Fibroblast of the aortic adventitia (primary cell): ENCODE results near the gene NCKAP5. TPM values are rescaled to one million over a fixed set of nuclear protein-coding genes. Genes with fewer than 3 reads are reported as not detected.
A peak's percentile ranks its signal among the peaks of the same experiment; 100 is the strongest.

Experiments used
- DNase-seq: peaks from one replicate; pipeline ENCODE4 v3.0.0-alpha.2; 2010; ENCODE audit warnings: low read depth
- H3K4me3 ChIP-seq: 2 replicates; pipeline ENCODE4 v1.5.1; 2011; ENCODE audit warnings: low read depth, mild to moderate bottlenecking, control low read depth, low read length, moderate library complexity
- total RNA-seq: library from RNA; depleted of rRNA; stranded (reverse); fragments of >200 nt; gene quantifications from 2 replicates; pipeline ENCODE4 v1.2.3, GENCODE V29; 2012; ENCODE audit warnings: low replicate concordance
- TF ChIP-seq, protein P1 (sequence below): IDR thresholded peaks from 2 replicates; pipeline ENCODE4 v1.5.1; 2011; ENCODE audit warnings: mild to moderate bottlenecking, low read length, control low read depth, inconsistent platforms; ENCODE audit not compliant: insufficient read depth

The NCKAP5 gene
- total RNA-seq, 1 donor = 4.4 TPM

DNA sequence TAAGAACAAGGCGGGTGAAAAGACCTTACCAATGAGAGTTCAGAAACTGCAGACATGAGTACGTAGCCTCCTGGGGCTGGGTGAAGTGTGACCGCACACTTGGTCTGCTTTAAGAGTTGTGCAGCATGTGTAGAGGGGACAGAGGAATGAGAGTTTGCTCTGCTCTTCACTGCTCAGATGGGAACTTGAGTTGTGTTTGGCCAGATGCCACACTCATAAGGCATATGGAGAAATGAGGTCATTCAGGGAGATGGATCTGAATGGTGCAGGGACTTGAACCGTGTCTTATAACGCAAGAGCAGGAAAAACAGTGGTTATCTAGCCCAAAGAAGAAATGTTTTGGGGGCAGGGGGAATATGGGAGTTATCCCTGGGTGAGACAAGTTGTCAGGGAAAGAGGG, 624.4 kb downstream of the NCKAP5 start:
- no peak overlapping the region for H3K4me3 ChIP-seq
- TF ChIP-seq, protein P1, sequence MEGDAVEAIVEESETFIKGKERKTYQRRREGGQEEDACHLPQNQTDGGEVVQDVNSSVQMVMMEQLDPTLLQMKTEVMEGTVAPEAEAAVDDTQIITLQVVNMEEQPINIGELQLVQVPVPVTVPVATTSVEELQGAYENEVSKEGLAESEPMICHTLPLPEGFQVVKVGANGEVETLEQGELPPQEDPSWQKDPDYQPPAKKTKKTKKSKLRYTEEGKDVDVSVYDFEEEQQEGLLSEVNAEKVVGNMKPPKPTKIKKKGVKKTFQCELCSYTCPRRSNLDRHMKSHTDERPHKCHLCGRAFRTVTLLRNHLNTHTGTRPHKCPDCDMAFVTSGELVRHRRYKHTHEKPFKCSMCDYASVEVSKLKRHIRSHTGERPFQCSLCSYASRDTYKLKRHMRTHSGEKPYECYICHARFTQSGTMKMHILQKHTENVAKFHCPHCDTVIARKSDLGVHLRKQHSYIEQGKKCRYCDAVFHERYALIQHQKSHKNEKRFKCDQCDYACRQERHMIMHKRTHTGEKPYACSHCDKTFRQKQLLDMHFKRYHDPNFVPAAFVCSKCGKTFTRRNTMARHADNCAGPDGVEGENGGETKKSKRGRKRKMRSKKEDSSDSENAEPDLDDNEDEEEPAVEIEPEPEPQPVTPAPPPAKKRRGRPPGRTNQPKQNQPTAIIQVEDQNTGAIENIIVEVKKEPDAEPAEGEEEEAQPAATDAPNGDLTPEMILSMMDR = no peak
- peak; percentile 12 for DNase-seq

DNA sequence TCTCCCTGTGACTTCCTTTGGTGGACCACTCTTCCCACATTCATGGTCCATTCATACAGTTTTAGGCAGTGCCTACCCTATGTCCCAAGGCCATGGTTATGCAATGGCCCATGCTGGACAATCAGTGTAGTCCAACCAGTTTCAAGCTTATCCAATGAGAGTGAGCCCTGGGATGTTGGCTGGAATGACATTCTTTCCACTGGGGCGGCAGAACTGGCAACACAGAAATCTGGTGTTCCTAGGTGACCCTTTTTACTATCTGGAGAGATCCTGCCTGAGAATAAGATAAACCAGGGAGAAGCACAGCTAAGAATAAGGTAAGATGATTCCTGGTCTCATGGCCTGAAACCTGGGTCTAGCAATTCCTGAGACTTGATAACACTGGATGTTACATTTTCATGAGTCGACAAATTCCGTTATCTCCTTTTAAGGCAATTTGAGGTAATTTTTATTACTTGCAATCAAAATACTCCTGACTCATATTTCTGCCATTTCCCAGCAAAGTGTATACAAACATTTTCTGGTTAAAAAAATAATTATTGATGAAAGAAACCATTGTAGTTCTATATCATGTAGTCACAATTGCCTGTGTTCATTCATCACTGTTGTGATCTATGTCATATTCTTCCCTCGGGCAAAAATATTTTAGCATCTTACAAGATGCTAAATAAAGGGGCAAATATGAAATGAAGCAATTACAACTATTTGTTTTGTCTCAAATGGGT, 626.8 kb downstream of the NCKAP5 start:
- no peak overlapping the region for H3K4me3 ChIP-seq
- TF ChIP-seq, protein P1 = no peak
- DNase-seq = no peak

DNA sequence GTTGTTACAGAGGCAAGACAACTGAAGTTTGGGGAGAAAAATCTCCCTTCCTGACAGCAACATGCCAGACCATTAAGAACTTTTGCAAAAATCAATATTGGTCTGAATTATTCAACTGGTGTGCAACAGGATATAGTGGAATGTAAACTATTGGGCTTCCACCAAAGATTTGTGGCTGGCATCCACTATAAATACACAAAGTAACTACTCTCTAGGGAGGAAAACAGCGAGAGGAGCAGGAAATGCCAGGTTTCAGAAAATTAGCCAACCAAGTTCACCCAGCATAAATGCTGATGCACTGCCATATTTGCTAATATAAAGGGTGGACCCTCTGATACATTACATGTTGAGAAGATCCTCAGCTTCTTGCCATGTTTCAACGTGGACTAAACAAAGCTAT, 630.6 kb downstream of the NCKAP5 start:
- peak; percentile 66 for DNase-seq
- H3K4me3 ChIP-seq = no peak overlapping the region
- TF ChIP-seq, protein P1 = no peak

DNA sequence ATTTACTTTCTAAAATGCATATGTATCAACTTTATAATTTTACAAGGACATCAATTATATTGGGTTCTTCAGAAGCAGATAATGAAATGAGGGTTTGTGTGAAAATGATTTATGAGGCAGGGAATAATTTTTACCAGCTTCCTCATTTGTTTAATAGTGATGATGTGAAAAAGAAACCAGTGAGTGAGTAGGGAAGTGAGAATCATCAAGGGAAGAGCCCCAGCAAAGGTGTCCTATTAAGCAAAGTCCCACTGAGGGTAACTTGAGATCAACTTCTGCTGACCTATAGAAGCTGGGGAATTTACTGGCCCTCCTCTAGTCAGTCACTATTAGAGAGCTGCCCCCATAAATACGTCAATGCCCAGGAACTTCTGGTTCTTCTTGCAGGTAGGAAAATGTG, 631.5 kb downstream of the NCKAP5 start:
- TF ChIP-seq, protein P1 = no peak
- H3K4me3 ChIP-seq = no peak overlapping the region
- DNase-seq = no peak

DNA sequence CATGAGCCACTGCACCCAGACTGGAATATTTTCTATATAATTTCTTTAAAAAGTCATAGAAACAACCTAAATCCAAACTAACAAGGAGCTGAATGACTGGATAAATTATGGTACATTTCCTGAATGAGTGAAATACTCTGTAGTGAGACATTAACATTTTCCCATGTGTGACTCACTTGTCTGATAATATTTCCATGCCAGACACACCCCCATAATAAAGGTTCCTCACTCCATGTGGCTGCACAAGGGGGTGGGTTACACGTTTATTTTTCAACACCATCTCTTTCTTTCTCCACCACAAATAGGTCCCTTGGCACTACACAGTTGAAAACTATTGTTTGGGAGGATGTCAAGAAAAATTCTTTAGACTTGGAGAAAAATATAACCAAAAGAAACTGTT, 632.0 kb downstream of the NCKAP5 start:
- H3K4me3 ChIP-seq = no peak overlapping the region
- TF ChIP-seq, protein P1 = no peak
- peak; percentile 51 for DNase-seq

DNA sequence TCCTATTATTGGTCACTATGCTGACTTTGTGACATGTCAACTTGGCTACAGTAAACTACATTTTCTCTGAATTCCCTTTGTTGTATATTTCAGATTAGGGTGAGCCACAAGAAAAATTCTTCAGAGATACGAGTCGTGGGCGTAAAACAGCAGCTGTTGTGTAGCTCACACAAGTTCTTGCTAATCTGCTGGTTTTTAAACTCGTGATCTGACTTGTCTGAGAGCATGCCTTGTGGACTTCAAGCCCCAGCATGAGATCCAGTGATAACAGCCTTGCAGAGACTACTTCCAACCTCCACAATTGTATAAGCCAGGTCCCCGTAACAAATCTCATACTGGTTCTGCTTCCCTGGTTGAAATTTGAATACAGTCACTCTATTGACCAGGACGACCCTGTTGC, 638.5 kb downstream of the NCKAP5 start:
- H3K4me3 ChIP-seq = no peak overlapping the region
- TF ChIP-seq, protein P1 = no peak
- DNase-seq = peak; percentile 4

DNA sequence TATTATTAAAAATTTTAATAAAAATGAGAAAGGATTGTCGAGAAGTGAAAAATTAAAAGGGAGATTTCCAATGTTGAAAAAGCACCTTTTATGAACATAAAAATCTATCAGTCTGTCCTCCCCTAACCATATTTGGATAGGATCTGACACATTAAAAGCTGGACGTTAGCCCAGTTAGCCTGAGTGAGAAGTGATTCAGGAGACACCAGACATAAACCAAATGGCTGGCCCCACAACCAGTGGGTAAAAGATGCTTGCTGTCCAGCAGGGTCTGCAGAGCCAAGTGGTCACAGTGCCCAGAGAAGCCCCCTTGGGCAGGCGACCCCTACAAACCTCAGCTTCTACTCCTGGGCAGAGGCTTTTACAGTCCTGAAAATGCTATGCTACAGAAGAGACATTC, 644.5 kb downstream of the NCKAP5 start:
- TF ChIP-seq, protein P1 = no peak
- H3K4me3 ChIP-seq = no peak overlapping the region
- peak; percentile 69 for DNase-seq
